ENCODE results near the gene SBNO2.
"Not testable (repeated sequence)": the region's sequence is repeated elsewhere in the genome, so short reads cannot be mapped to it uniquely, and the experiment has no call there.

The SBNO2 gene

GRCh38 chr19:1136201-1136600 is 37.9 kb downstream of the SBNO2 start:
- H3K27me3 ChIP-seq (ENCODE audit: low read depth, low read length): no peaks in the 10 kb centered on the region
- H3K4me1 ChIP-seq (ENCODE audit: control insufficient read depth in 1 of 2, insufficient read depth in 2 of 2, low read length in 2 of 2): peaks cover 6 to 21% of the 10 kb centered on the region in 2 donors
- no peak overlapping the region for H3K4me3 ChIP-seq (ENCODE audit: low read depth in 1 of 2, low read length in 2 of 2)
- peak overlapping the region; percentile 16 for H3K27ac ChIP-seq (ENCODE audit: low read length)
- H3K9me3 ChIP-seq (ENCODE audit: control insufficient read depth in 1 of 2, low read length in 2 of 2): no peaks in the 10 kb centered on the region
- peaks cover 0 to 14% of the 10 kb centered on the region in 2 donors for H3K36me3 ChIP-seq (ENCODE audit: control insufficient read depth in 1 of 2, insufficient read depth in 2 of 2, low read length in 2 of 2)

DNA sequence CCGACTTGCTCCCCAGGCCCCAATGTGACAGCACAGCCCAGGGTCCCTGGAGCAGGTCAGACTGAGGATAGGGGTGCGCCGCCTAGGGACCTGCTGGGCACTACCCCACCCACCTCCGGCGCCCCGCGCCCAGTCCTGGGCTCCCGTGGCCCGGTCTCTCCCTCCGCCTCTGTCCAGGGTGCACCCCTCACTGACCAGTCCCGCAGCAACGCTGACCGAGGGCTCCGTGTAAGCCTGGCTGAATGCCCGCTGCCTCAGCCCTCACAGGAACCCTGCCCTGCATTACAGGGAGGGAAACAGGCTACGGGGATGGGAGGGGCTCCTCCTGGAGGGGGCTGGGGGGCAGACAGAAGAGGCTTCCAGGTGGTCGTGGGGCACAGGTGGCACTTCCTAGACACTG is 38.6 kb downstream of the SBNO2 start:
- Histone ChIP-seq H3K4me1 (ENCODE audit: control insufficient read depth in 1 of 2, insufficient read depth in 2 of 2, low read length in 2 of 2) (peaks cover 6 to 27% of the 10 kb centered on the region in 2 donors), H3K9me3 (ENCODE audit: control insufficient read depth in 1 of 2, low read length in 2 of 2) (no peaks in the 10 kb centered on the region), H3K4me3 (ENCODE audit: low read depth in 1 of 2, low read length in 2 of 2) (no peak overlapping the region), H3K27me3 (ENCODE audit: low read depth, low read length) (no peaks in the 10 kb centered on the region), H3K27ac (ENCODE audit: low read length) (peak overlapping the region; percentile 16), H3K36me3 (ENCODE audit: control insufficient read depth in 1 of 2, insufficient read depth in 2 of 2, low read length in 2 of 2) (peaks cover 0 to 10% of the 10 kb centered on the region in 2 donors)

DNA sequence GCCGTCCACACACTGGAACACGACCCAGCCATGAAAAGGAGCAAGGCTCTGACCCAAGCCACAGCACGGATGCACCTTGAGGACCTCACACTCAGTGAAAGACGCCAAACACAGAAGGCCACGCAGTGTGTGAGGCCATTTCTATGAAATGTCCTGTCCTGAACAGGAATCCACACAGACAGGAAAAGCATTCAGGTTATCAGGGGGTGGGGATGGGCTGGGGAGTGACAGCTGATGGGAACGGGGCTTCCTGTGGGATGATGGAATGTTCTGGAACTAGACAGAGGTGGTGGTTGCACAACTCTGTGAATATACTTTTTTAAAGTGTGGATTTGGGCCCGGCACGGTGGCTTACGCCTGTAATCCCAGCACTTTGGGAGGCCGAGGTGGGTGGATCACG is 39.6 kb downstream of the SBNO2 start:
- H3K27ac ChIP-seq (ENCODE audit: low read length): no peak overlapping the region
- peaks cover 6 to 32% of the 10 kb centered on the region in 2 donors for H3K4me1 ChIP-seq (ENCODE audit: control insufficient read depth in 1 of 2, insufficient read depth in 2 of 2, low read length in 2 of 2)
- peaks cover 0 to 8% of the 10 kb centered on the region in 2 donors for H3K36me3 ChIP-seq (ENCODE audit: control insufficient read depth in 1 of 2, insufficient read depth in 2 of 2, low read length in 2 of 2)
- no peaks in the 10 kb centered on the region for H3K27me3 ChIP-seq (ENCODE audit: low read depth, low read length)
- H3K4me3 ChIP-seq (ENCODE audit: low read depth in 1 of 2, low read length in 2 of 2): no peak overlapping the region
- no peaks in the 10 kb centered on the region for H3K9me3 ChIP-seq (ENCODE audit: control insufficient read depth in 1 of 2, low read length in 2 of 2)

DNA sequence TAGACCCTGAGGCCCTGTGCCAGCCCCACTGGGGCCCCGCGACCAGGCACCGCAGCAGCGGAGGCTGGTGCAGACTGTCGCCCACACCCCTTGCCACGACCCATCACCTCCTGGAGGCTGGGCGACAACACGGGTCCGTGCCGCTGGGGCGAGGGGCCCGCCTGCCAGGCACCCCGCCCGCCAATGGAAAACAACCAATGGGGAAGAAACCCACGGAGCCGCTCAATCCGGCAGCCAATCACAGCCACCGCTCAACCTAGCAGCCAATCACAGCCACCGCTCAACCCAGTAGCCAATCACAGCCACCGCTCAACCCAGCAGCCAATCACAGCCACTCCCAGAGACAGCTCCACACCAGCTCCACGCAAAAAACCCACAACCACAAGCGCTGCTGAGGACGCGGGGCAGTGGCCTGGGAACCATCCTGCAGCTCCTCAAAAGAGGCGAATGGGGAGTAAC is 40.6 kb downstream of the SBNO2 start:
- peak overlapping the region in 1 of 2 donors; percentile 74 for H3K4me3 ChIP-seq (ENCODE audit: low read depth in 1 of 2, low read length in 2 of 2)

DNA sequence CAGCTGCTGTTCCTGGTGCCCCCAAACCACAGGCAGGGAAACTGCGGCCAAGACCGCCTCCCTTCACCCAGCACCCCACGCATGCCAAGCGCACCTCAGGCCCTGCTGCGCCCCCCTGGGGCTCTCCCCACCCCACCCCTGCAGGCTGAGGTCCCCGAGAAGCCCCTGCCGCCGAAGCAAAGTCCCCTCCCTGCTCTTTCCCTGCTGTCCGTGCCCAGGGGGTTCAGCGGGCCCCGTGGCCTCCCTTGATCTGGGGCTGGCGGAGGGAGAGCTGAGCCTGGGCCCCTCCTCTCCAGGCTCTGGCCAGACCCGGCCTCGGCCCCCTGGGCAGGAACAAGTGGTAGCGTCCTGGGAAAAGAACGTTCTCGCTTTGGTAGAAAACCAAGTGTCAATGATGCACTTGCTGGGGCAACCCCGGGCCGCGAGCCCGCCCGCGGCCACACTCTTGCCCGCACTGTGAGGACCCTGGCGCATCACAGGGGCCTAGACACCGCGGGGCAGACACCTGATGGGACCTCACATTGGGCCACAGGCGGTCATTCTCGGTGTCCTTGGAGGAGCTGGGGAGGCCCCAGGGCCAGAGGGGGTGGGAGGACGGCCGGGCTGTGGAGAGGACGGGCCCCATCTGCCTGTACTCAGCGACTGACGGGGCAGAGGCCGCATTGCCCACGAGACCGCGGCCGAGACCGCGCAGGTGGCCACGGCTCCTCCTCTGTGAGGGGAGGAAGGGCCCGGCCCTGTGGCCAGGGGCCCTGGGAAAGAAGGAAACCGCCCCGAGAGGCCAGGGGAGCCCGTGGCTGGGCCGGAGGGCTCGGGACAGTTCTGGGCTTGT is 41.3 kb downstream of the SBNO2 start:
- peak overlapping the region; percentile 74 to 81 for H3K4me3 ChIP-seq (ENCODE audit: low read depth in 1 of 2, low read length in 2 of 2)
- peaks cover 0 to 4% of the 10 kb centered on the region in 2 donors for H3K36me3 ChIP-seq (ENCODE audit: control insufficient read depth in 1 of 2, insufficient read depth in 2 of 2, low read length in 2 of 2)
- H3K27me3 ChIP-seq (ENCODE audit: low read depth, low read length): no peaks in the 10 kb centered on the region
- H3K27ac ChIP-seq (ENCODE audit: low read length): peak overlapping the region; percentile 81
- H3K9me3 ChIP-seq (ENCODE audit: control insufficient read depth in 1 of 2, low read length in 2 of 2): no peaks in the 10 kb centered on the region
- H3K4me1 ChIP-seq (ENCODE audit: control insufficient read depth in 1 of 2, insufficient read depth in 2 of 2, low read length in 2 of 2): peaks cover 6 to 33% of the 10 kb centered on the region in 2 donors

More for the DNA sequence above, 40.6 kb downstream of the SBNO2 start:
- Histone ChIP-seq H3K4me1 (ENCODE audit: control insufficient read depth in 1 of 2, insufficient read depth in 2 of 2, low read length in 2 of 2) (peaks cover 6 to 33% of the 10 kb centered on the region in 2 donors), H3K27me3 (ENCODE audit: low read depth, low read length) (no peaks in the 10 kb centered on the region), H3K36me3 (ENCODE audit: control insufficient read depth in 1 of 2, insufficient read depth in 2 of 2, low read length in 2 of 2) (peaks cover 0 to under 1% of the 10 kb centered on the region in 2 donors), H3K27ac (ENCODE audit: low read length) (peak overlapping the region; percentile 81), H3K9me3 (ENCODE audit: control insufficient read depth in 1 of 2, low read length in 2 of 2) (no peaks in the 10 kb centered on the region)

- Histone ChIP-seq H3K9me3 (ENCODE audit: control insufficient read depth in 1 of 2, low read length in 2 of 2) (no peaks in the 10 kb centered on the region), H3K4me1 (ENCODE audit: control insufficient read depth in 1 of 2, insufficient read depth in 2 of 2, low read length in 2 of 2) (peaks cover 6 to 33% of the 10 kb centered on the region in 2 donors), H3K36me3 (ENCODE audit: control insufficient read depth in 1 of 2, insufficient read depth in 2 of 2, low read length in 2 of 2) (peaks cover 0 to 13% of the 10 kb centered on the region in 2 donors), H3K27me3 (ENCODE audit: low read depth, low read length) (no peaks in the 10 kb centered on the region), H3K4me3 (ENCODE audit: low read depth in 1 of 2, low read length in 2 of 2) (peak overlapping the region; percentile 74 to 81), H3K27ac (ENCODE audit: low read length) (peak overlapping the region; percentile 81)
Measured at GRCh38 chr19:1131718-1132551, 42.1 kb downstream of the SBNO2 start.

GRCh38 chr19:1130771-1131717 is 43.0 kb downstream of the SBNO2 start:
- Histone ChIP-seq H3K4me1 (ENCODE audit: control insufficient read depth in 1 of 2, insufficient read depth in 2 of 2, low read length in 2 of 2) (peaks cover 6 to 26% of the 10 kb centered on the region in 2 donors), H3K4me3 (ENCODE audit: low read depth in 1 of 2, low read length in 2 of 2) (peak overlapping the region; percentile 74 to 81), H3K9me3 (ENCODE audit: control insufficient read depth in 1 of 2, low read length in 2 of 2) (no peaks in the 10 kb centered on the region), H3K36me3 (ENCODE audit: control insufficient read depth in 1 of 2, insufficient read depth in 2 of 2, low read length in 2 of 2) (peaks cover 0 to 22% of the 10 kb centered on the region in 2 donors), H3K27ac (ENCODE audit: low read length) (peak overlapping the region; percentile 81), H3K27me3 (ENCODE audit: low read depth, low read length) (no peaks in the 10 kb centered on the region)

DNA sequence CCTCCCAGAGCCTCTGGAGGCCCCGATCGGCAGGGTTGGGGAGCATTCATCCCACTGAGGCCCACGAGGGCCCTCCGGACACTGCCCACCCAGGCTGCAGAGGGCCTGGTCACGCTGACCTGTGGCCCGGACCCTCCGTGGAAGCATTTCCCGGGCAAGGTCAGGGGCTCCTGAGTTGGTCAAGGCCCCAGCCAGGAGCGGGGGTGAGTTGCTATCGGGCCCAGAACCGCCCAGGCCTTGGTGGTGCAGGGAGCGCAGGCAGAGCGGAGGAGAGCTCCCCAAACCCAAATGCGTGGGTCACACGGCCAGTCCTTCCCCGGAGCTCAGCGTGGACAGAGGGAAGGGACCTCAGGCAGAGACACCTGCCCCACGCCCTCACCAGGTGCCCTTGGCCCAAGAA is 44.5 kb downstream of the SBNO2 start:
- peaks cover 5 to 35% of the 10 kb centered on the region in 2 donors for H3K36me3 ChIP-seq (ENCODE audit: control insufficient read depth in 1 of 2, insufficient read depth in 2 of 2, low read length in 2 of 2)
- H3K4me1 ChIP-seq (ENCODE audit: control insufficient read depth in 1 of 2, insufficient read depth in 2 of 2, low read length in 2 of 2): peaks cover 6 to 23% of the 10 kb centered on the region in 2 donors

DNA sequence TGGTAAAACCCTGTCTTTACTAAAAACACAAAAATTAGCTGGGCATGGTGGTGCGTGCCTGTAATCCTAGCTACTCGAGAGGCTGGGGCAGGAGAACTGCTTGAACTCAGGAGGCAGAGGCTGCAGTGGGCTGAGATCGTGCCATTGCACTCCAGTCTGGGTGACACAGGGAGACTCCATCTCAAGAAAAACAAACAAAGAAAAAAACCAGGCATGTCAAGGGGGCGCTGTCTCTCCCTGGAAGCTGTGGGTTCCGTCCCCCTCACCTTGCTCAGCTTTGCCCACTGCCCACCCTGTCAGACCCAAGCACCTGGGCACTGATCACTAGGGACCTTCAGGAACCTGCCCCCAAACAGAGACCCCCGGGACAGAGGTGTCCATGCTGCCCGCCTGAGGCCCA is 45.0 kb downstream of the SBNO2 start:
- not testable (repeated sequence) for H3K9me3 ChIP-seq (ENCODE audit: control insufficient read depth in 1 of 2, low read length in 2 of 2); H3K27ac ChIP-seq (ENCODE audit: low read length); H3K27me3 ChIP-seq (ENCODE audit: low read depth, low read length)
- peaks cover 7 to 38% of the 10 kb centered on the region in 2 donors for H3K36me3 ChIP-seq (ENCODE audit: control insufficient read depth in 1 of 2, insufficient read depth in 2 of 2, low read length in 2 of 2)
- peaks cover 6 to 23% of the 10 kb centered on the region in 2 donors for H3K4me1 ChIP-seq (ENCODE audit: control insufficient read depth in 1 of 2, insufficient read depth in 2 of 2, low read length in 2 of 2)
- peak overlapping the region in 1 of 2 donors; percentile 32 for H3K4me3 ChIP-seq (ENCODE audit: low read depth in 1 of 2, low read length in 2 of 2)

More for the DNA sequence above, 44.5 kb downstream of the SBNO2 start:
- Histone ChIP-seq H3K9me3 (ENCODE audit: control insufficient read depth in 1 of 2, low read length in 2 of 2) (no peaks in the 10 kb centered on the region), H3K27me3 (ENCODE audit: low read depth, low read length) (no peaks in the 10 kb centered on the region), H3K4me3 (ENCODE audit: low read depth in 1 of 2, low read length in 2 of 2) (peak overlapping the region in 1 of 2 donors; percentile 32), H3K27ac (ENCODE audit: low read length) (no peak overlapping the region)

GRCh38 chr19:1128106-1128505 is 46.0 kb downstream of the SBNO2 start:
- Histone ChIP-seq H3K27me3 (ENCODE audit: low read depth, low read length) (no peaks in the 10 kb centered on the region), H3K4me3 (ENCODE audit: low read depth in 1 of 2, low read length in 2 of 2) (no peak overlapping the region), H3K36me3 (ENCODE audit: control insufficient read depth in 1 of 2, insufficient read depth in 2 of 2, low read length in 2 of 2) (peaks cover 10 to 48% of the 10 kb centered on the region in 2 donors), H3K27ac (ENCODE audit: low read length) (no peak overlapping the region), H3K9me3 (ENCODE audit: control insufficient read depth in 1 of 2, low read length in 2 of 2) (no peaks in the 10 kb centered on the region), H3K4me1 (ENCODE audit: control insufficient read depth in 1 of 2, insufficient read depth in 2 of 2, low read length in 2 of 2) (peaks cover 6 to 25% of the 10 kb centered on the region in 2 donors)
